Mesendoderm (in vitro differentiated cells): Measurements from ENCODE around the gene P2RY6.

Source experiments
- DNase-seq: peaks from one replicate; pipeline ENCODE4 v3.0.0; 2013
- H2AK5ac ChIP-seq: 2 replicates; pipeline ENCODE4 v1.6.1; 2013; ENCODE audit warnings: low read length, inconsistent platforms
- H2BK120ac ChIP-seq: 2 replicates; pipeline ENCODE4 v1.6.1; 2013; ENCODE audit warnings: low read depth, mild to moderate bottlenecking, low read length, moderate library complexity, mixed read lengths
- H2BK15ac ChIP-seq: replicated peaks from 2 replicates; pipeline ENCODE4 v1.6.1; 2013; ENCODE audit warnings: low read depth, mild to moderate bottlenecking, moderate library complexity
- H2BK5ac ChIP-seq: 2 replicates; pipeline ENCODE4 v1.6.1; 2013; ENCODE audit warnings: low read length, inconsistent platforms
- H3K18ac ChIP-seq: 2 replicates; pipeline ENCODE4 v1.6.1; 2013; ENCODE audit warnings: mild to moderate bottlenecking, low read length, mixed read lengths
- H3K23ac ChIP-seq: one replicate; pipeline ENCODE4 v1.6.1; 2013; ENCODE audit warnings: low read length
- H3K27ac ChIP-seq: 2 replicates; pipeline ENCODE4 v1.5.1; 2013; ENCODE audit warnings: low read depth, mild to moderate bottlenecking, inconsistent platforms, low read length, moderate library complexity
- H3K27me3 ChIP-seq: 2 replicates; pipeline ENCODE4 v1.6.1; 2013; ENCODE audit warnings: low read length, control low read depth, mild to moderate bottlenecking, inconsistent platforms; ENCODE audit not compliant: insufficient read depth, poor library complexity
- H3K36me3 ChIP-seq: 2 replicates; pipeline ENCODE4 v1.6.1; 2013; ENCODE audit warnings: low read length, inconsistent platforms; ENCODE audit not compliant: control insufficient read depth, insufficient read depth
- H3K4ac ChIP-seq: one replicate; pipeline ENCODE4 v1.6.1; 2013; ENCODE audit warnings: low read depth, mild to moderate bottlenecking, low read length, moderate library complexity
- H3K4me1 ChIP-seq: 2 replicates; pipeline ENCODE4 v1.6.1; 2013; ENCODE audit warnings: low read depth, low read length, inconsistent platforms; ENCODE audit not compliant: control insufficient read depth
- H3K4me2 ChIP-seq: 2 replicates; pipeline ENCODE4 v1.6.1; 2013; ENCODE audit warnings: low read length
- H3K4me3 ChIP-seq: 2 replicates; pipeline ENCODE4 v1.5.1; 2013; ENCODE audit warnings: mild to moderate bottlenecking, low read length
- H3K56ac ChIP-seq: one replicate; pipeline ENCODE4 v1.6.1; 2013; ENCODE audit warnings: low read length
- H3K79me1 ChIP-seq: 2 replicates; pipeline ENCODE4 v1.6.1; 2013; ENCODE audit warnings: low read length, inconsistent platforms
- H3K79me2 ChIP-seq: 2 replicates; pipeline ENCODE4 v1.6.1; 2013; ENCODE audit warnings: mild to moderate bottlenecking, low read length; ENCODE audit not compliant: control insufficient read depth, insufficient read depth
- H3K9ac ChIP-seq: 2 replicates; pipeline ENCODE4 v1.6.1; 2013; ENCODE audit warnings: low read length, inconsistent platforms
- H4K5ac ChIP-seq: one replicate; pipeline ENCODE4 v1.6.1; 2013; ENCODE audit warnings: low read length
- H4K8ac ChIP-seq: one replicate; pipeline ENCODE4 v1.6.1; 2013; ENCODE audit warnings: low read depth, mild to moderate bottlenecking, control low read depth, low read length, moderate library complexity
- WGBS: extraction: QIAGEN DNeasy Blood & Tissue Kit; methylation state at CpG from one replicate; pipeline ENCODE4 v1.1.7; 2013; ENCODE audit warnings: low lambda C conversion rate, missing lambda C conversion rate; ENCODE audit not compliant: insufficient coverage; ENCODE audit errors: extremely low coverage; 5-methylcytosine and 5-hydroxymethylcytosine counted together

P2RY6 gene

GRCh38 chr11:73252577-73253191 lies 19.5 kb upstream of the P2RY6 start:
- Histone ChIP-seq H2BK5ac (no peak overlapping the region), H2BK15ac (no peak overlapping the region), H2BK120ac (no peak overlapping the region), H4K5ac (no peak overlapping the region), H3K4me2 (no peak overlapping the region), H3K4me3 (no peak overlapping the region), H3K9ac (no peak overlapping the region), H3K27me3 (no peaks in the 10 kb centered on the region), H3K79me2 (no peaks in the 10 kb centered on the region), H3K23ac (no peak overlapping the region), H3K4me1 (no peaks in the 10 kb centered on the region), H3K18ac (no peak overlapping the region), H3K27ac (no peak overlapping the region), H3K4ac (no peak overlapping the region), H4K8ac (no peak overlapping the region), H2AK5ac (no peak overlapping the region), H3K56ac (no peak overlapping the region), H3K79me1 (no peaks in the 10 kb centered on the region), H3K36me3 (no peaks in the 10 kb centered on the region)
- peak; percentile 62 for DNase-seq
- WGBS = no CpG with 5 or more reads among the region's 4 CpGs

- H3K56ac ChIP-seq = no peak overlapping the region
- H3K79me2 ChIP-seq = no peaks in the 10 kb centered on the region
- H3K4me2 ChIP-seq = no peak overlapping the region
- H3K27ac ChIP-seq = no peak overlapping the region
- WGBS = no CpG with 5 or more reads among the region's 6 CpGs
- no peak overlapping the region for H2BK15ac ChIP-seq
- no peak overlapping the region for H3K4me3 ChIP-seq
- no peak overlapping the region for H2AK5ac ChIP-seq
- H3K9ac ChIP-seq = no peak overlapping the region
- H2BK120ac ChIP-seq = no peak overlapping the region
- no peak overlapping the region for H3K18ac ChIP-seq
- H4K8ac ChIP-seq = no peak overlapping the region
- H3K4me1 ChIP-seq = no peaks in the 10 kb centered on the region
- no peaks in the 10 kb centered on the region for H3K27me3 ChIP-seq
- H3K79me1 ChIP-seq = no peaks in the 10 kb centered on the region
- H3K4ac ChIP-seq = no peak overlapping the region
- H3K36me3 ChIP-seq = no peaks in the 10 kb centered on the region
- H2BK5ac ChIP-seq = no peak overlapping the region
- DNase-seq = peak; percentile 67
- no peak overlapping the region for H4K5ac ChIP-seq
- no peak overlapping the region for H3K23ac ChIP-seq
Observed at GRCh38 chr11:73257342-73258103, 14.6 kb upstream of the P2RY6 start.

- H2BK15ac ChIP-seq = no peak overlapping the region
Observed at GRCh38 chr11:73258104-73259035, 13.8 kb upstream of the P2RY6 start.

DNA sequence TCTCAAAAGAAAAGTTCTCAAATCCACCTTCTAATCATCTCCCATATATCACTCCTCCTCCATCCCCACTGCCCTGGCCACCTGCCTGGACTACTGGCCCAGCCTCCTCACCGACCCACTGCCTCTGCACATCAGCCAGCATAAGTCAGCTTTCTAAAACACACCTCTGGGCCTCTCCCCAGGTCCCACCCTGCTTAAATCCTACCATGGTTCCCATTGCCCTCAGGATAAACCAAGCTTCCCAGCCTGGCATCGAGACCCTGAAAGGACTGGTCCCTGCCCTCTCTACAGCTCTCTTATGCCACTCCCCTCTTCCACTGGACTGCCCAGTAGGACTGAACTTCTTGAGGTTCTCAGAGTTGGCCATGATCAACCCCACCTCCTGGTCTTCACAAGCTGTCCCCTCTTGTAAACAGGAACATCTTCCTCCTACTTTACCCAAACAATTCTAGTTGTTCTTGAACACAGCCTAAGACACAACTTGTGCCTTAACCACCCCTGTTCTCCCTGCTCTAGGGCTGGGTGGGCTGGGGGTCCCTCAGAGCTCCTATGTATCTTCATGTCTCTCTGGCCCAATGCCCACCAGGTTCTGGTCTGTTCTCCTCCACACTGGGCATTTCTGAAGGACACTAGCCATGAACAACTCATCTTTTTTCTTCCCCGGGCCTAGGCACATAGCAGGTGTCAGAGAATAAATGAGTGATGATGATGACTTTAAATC lies 12.6 kb upstream of the P2RY6 start:
- no peak overlapping the region for H4K8ac ChIP-seq
- no peak overlapping the region for H3K23ac ChIP-seq
- no peaks in the 10 kb centered on the region for H3K27me3 ChIP-seq
- DNase-seq = no peak
- H2BK120ac ChIP-seq = no peak overlapping the region
- no peak overlapping the region for H3K4ac ChIP-seq
- no peak overlapping the region for H3K27ac ChIP-seq
- no peak overlapping the region for H2BK15ac ChIP-seq
- no peak overlapping the region for H3K56ac ChIP-seq
- no peaks in the 10 kb centered on the region for H3K36me3 ChIP-seq
- H3K79me1 ChIP-seq = no peaks in the 10 kb centered on the region
- H4K5ac ChIP-seq = no peak overlapping the region
- H3K79me2 ChIP-seq = no peaks in the 10 kb centered on the region
- H2AK5ac ChIP-seq = no peak overlapping the region
- H3K4me1 ChIP-seq = no peaks in the 10 kb centered on the region
- H3K18ac ChIP-seq = no peak overlapping the region
- H3K4me2 ChIP-seq = no peak overlapping the region
- H2BK5ac ChIP-seq = no peak overlapping the region
- no CpG with 5 or more reads among the region's 3 CpGs for WGBS
- no peak overlapping the region for H3K9ac ChIP-seq
- H3K4me3 ChIP-seq = no peak overlapping the region

More at GRCh38 chr11:73258104-73259035, 13.8 kb upstream of the P2RY6 start:
- no peak for DNase-seq
- Histone ChIP-seq H3K56ac (no peak overlapping the region), H4K8ac (no peak overlapping the region), H3K9ac (no peak overlapping the region), H3K4ac (no peak overlapping the region), H3K23ac (no peak overlapping the region), H3K79me1 (no peaks in the 10 kb centered on the region), H2BK120ac (no peak overlapping the region), H3K79me2 (no peaks in the 10 kb centered on the region), H2AK5ac (no peak overlapping the region), H2BK5ac (no peak overlapping the region), H3K27ac (no peak overlapping the region), H3K4me3 (no peak overlapping the region), H3K36me3 (no peaks in the 10 kb centered on the region), H3K27me3 (no peaks in the 10 kb centered on the region), H4K5ac (no peak overlapping the region), H3K18ac (no peak overlapping the region), H3K4me2 (no peak overlapping the region), H3K4me1 (no peaks in the 10 kb centered on the region)
- no CpG with 5 or more reads among the region's 7 CpGs for WGBS

GRCh38 chr11:73260127-73260457 lies 12.0 kb upstream of the P2RY6 start:
- H2BK5ac ChIP-seq = no peak overlapping the region
- no peak overlapping the region for H4K8ac ChIP-seq
- H3K27ac ChIP-seq = no peak overlapping the region
- peaks cover 2% of the 10 kb centered on the region for H3K27me3 ChIP-seq
- H2AK5ac ChIP-seq = no peak overlapping the region
- H3K9ac ChIP-seq = no peak overlapping the region
- no peak for DNase-seq
- no peaks in the 10 kb centered on the region for H3K79me1 ChIP-seq
- H3K56ac ChIP-seq = no peak overlapping the region
- no peak overlapping the region for H3K4me2 ChIP-seq
- no peak overlapping the region for H4K5ac ChIP-seq
- no peak overlapping the region for H3K4ac ChIP-seq
- H3K4me1 ChIP-seq = no peaks in the 10 kb centered on the region
- no peak overlapping the region for H3K18ac ChIP-seq
- H3K36me3 ChIP-seq = no peaks in the 10 kb centered on the region
- H2BK15ac ChIP-seq = no peak overlapping the region
- H3K79me2 ChIP-seq = no peaks in the 10 kb centered on the region
- H3K23ac ChIP-seq = no peak overlapping the region
- no peak overlapping the region for H3K4me3 ChIP-seq
- no peak overlapping the region for H2BK120ac ChIP-seq
